Vagina (tissue), 2 donors: ENCODE data around the gene ALDH3B2.

Experiments
- POLR2A ChIP-seq, 2 donors: fragments of 450-650 bp; IDR thresholded peaks; one replicate each; pipeline ENCODE4 v1.6.1; 2017; ENCODE audit warnings: antibody characterized with exemption in 2 of 2, mild to moderate bottlenecking in 2 of 2, moderate library complexity in 2 of 2
- TF ChIP-seq, protein P1 (sequence below), 3 experiments: fragments of 450-650 bp in 2 of 3; fragments of 200-600 bp in 1 of 3; sonication (generic) in 1 of 3; IDR thresholded peaks; one replicate each; pipeline ENCODE4 v1.5.1; 2017 to 2019; ENCODE audit warnings: antibody characterized with exemption in 3 of 3, mild to moderate bottlenecking in 2 of 3, moderate library complexity in 2 of 3

DNA sequence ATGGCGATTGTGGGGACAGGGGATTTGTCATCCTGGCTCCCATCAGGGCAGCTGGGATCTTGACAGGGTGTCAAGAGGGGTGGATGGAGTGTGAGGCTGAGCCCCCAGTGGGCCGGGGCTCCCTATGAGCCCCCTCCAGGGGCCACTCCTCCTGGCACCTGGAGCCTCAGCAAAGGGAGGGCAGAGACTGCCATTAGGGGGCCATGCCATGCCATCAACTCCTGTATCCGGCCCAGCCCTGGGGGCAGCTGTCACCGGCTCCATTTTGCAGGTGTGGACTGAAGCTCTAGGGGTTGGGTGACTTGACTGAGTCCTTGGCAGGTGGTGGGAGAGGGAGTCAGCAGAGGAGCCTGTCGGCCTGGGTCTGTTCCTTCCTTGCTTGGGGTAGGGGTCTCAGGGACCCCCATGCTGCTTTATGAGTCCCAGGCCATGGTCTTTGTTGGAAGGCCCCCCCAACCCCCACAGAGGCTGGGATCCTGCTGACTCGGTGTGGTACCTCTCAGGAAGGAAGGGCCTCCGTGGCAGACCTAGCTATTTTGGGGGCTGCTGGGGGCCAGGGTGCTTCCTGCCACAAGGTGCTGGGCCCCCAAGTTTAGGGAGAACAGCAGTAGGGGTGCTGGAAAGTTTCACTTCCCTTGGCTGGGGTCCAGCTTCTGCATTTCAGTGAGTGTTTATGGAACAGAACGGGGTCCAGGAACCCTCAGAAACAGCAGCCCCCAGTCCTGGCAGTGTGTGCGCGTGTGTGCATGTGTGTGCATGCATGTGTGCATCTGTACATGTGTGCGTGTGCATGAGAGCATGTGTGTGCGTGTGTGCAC, 25.4 kb downstream of the ALDH3B2 start:
- TF ChIP-seq, protein P1, sequence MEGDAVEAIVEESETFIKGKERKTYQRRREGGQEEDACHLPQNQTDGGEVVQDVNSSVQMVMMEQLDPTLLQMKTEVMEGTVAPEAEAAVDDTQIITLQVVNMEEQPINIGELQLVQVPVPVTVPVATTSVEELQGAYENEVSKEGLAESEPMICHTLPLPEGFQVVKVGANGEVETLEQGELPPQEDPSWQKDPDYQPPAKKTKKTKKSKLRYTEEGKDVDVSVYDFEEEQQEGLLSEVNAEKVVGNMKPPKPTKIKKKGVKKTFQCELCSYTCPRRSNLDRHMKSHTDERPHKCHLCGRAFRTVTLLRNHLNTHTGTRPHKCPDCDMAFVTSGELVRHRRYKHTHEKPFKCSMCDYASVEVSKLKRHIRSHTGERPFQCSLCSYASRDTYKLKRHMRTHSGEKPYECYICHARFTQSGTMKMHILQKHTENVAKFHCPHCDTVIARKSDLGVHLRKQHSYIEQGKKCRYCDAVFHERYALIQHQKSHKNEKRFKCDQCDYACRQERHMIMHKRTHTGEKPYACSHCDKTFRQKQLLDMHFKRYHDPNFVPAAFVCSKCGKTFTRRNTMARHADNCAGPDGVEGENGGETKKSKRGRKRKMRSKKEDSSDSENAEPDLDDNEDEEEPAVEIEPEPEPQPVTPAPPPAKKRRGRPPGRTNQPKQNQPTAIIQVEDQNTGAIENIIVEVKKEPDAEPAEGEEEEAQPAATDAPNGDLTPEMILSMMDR (IDR thresholded peaks at IDR 0.05) = no peak
- TF ChIP-seq POLR2A (IDR thresholded peaks at IDR 0.05) = no peak
